Brain microvascular endothelial cell (primary cell): ENCODE measurements around the gene SPECC1.

ENCODE experiments used
- DNase-seq: peaks from one replicate; pipeline ENCODE4 v3.0.0-alpha.2; 2020
- H3K27ac ChIP-seq: fragments of 250-450 bp; sonication (Bioruptor Pico); 2 replicates; pipeline ENCODE4 v1.5.1; 2020; ENCODE audit warnings: mild to moderate bottlenecking, moderate library complexity
- H3K27me3 ChIP-seq: fragments of 250-450 bp; sonication (Bioruptor Pico); replicated peaks from 2 replicates; pipeline ENCODE4 v1.5.1; 2020; ENCODE audit warnings: mild to moderate bottlenecking
- H3K36me3 ChIP-seq: fragments of 250-450 bp; sonication (Bioruptor Pico); replicated peaks from 2 replicates; pipeline ENCODE4 v1.5.1; 2020; ENCODE audit warnings: mild to moderate bottlenecking
- H3K4me3 ChIP-seq: 2 replicates; pipeline ENCODE4 v1.5.1; 2011; ENCODE audit warnings: low read depth, mild to moderate bottlenecking, control low read depth, low read length, moderate library complexity
- CTCF ChIP-seq: IDR thresholded peaks from 2 replicates; pipeline ENCODE4 v1.5.1; 2011; ENCODE audit warnings: low read depth, mild to moderate bottlenecking, moderate library complexity, low read length, control low read depth, inconsistent platforms; ENCODE audit errors: missing control alignments
- in situ Hi-C: cut with HindIII; loops from 2 replicates; pipeline ENCODE4 v1.10.0; 2017; ENCODE audit warnings: low sequenced_read_pairs, low pct_ligation_motif_present

SPECC1 gene

GRCh38 chr17:20307326-20307910 is 298.3 kb downstream of the SPECC1 start:
- in situ Hi-C loops, result no loop called here
- no peak for DNase-seq
- Histone ChIP-seq H3K27ac (no peak overlapping the region), H3K27me3 (no peaks in the 10 kb centered on the region), H3K4me3 (no peak overlapping the region), H3K36me3 (no peaks in the 10 kb centered on the region)
- TF ChIP-seq CTCF, result no peak

- H3K27me3 ChIP-seq, result no peaks in the 10 kb centered on the region
- no peak for DNase-seq
- no peaks in the 10 kb centered on the region for H3K36me3 ChIP-seq
- H3K4me3 ChIP-seq, result no peak overlapping the region
- H3K27ac ChIP-seq, result no peak overlapping the region
- TF ChIP-seq CTCF, result no peak
- in situ Hi-C loops, result no loop called here
These were observed 301.3 kb downstream of the SPECC1 start for GRCh38 chr17:20310481-20310880.

- TF ChIP-seq CTCF, result no peak
- Histone ChIP-seq H3K4me3 (no peak overlapping the region), H3K36me3 (no peaks in the 10 kb centered on the region), H3K27me3 (no peaks in the 10 kb centered on the region), H3K27ac (no peak overlapping the region)
- DNase-seq, result no peak
- in situ Hi-C loops, result no loop called here
These were observed 304.1 kb downstream of the SPECC1 start for GRCh38 chr17:20313306-20313705.

- no peak for DNase-seq
- no peak overlapping the region for H3K27ac ChIP-seq
- H3K27me3 ChIP-seq, result no peaks in the 10 kb centered on the region
- in situ Hi-C loops, result no loop called here
- no peak for TF ChIP-seq CTCF
- H3K4me3 ChIP-seq, result no peak overlapping the region
- H3K36me3 ChIP-seq, result no peaks in the 10 kb centered on the region
These were observed 304.7 kb downstream of the SPECC1 start for GRCh38 chr17:20313891-20314290.

- in situ Hi-C loops, result no loop called here
- no peak for TF ChIP-seq CTCF
- H3K27ac ChIP-seq, result no peak overlapping the region
- H3K27me3 ChIP-seq, result no peaks in the 10 kb centered on the region
- H3K4me3 ChIP-seq, result no peak overlapping the region
- no peaks in the 10 kb centered on the region for H3K36me3 ChIP-seq
- no peak for DNase-seq
These were observed 305.7 kb downstream of the SPECC1 start for GRCh38 chr17:20314834-20315233.

- in situ Hi-C loops, result no loop called here
- Histone ChIP-seq H3K4me3 (no peak overlapping the region), H3K27ac (no peak overlapping the region), H3K36me3 (no peaks in the 10 kb centered on the region), H3K27me3 (no peaks in the 10 kb centered on the region)
- no peak for TF ChIP-seq CTCF
- DNase-seq, result no peak
These were observed 306.2 kb downstream of the SPECC1 start for GRCh38 chr17:20315311-20315710.
